OCI-LY3 (cell line): ENCODE results near the gene C16orf90.

Source experiments
- CTCF ChIP-seq: fragments of 200-600, 300-600 bp; sonication (generic); IDR thresholded peaks from 2 replicates; pipeline ENCODE4 v1.5.1; 2014; ENCODE audit warnings: antibody characterized with exemption, low read length, low read depth
- EZH2phosphoT487 ChIP-seq: fragments of 200-600 bp; shearing (Covaris generic); IDR thresholded peaks from 2 replicates; pipeline ENCODE4 v1.6.1; 2018; ENCODE audit warnings: antibody characterized with exemption, mixed run types, low read depth

GRCh38 chr16:3520413-3520812 lies 25.1 kb upstream of the C16orf90 start:
- no peak for TF ChIP-seq CTCF
- TF ChIP-seq EZH2phosphoT487 = no peak
